ENCODE results near the gene LMX1A. TPM values are rescaled to one million over a fixed set of nuclear protein-coding genes. Genes with fewer than 3 reads are reported as not detected.

LMX1A gene
- total and polyA plus RNA-seq, 2 of the 13 experiments (the other 11 are each of a cell fraction or from before 2014, with no cell fraction given): 0.07 TPM; not detected in 1

DNA sequence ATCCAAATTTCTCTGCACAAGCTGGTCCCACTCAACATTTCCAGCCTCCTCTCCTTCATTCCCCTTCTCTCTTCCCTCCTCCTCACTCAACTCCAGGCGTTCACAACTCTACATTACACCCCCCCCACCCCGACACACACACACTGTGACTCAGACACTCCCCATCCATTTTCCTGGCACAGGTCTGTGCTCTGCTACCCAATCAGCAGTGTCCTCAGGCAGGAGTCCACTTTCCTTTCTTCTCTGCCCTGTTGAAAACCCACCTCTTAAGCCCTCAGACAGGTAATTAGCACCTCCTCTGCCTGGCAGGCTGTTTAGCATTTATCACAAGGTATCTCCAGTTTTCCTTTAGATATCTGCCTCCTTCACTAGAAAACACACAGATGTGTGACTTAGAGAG is 8.8 kb upstream of the LMX1A start:
- no peak overlapping the region for H3K27ac ChIP-seq (ENCODE audit: extremely low read length, insufficient read depth, low read length)
- H2AFZ ChIP-seq (ENCODE audit: low read length): no peak overlapping the region
- H3K36me3 ChIP-seq (replicated peaks in 1 of 2; ENCODE audit: control insufficient read depth in 1 of 2, insufficient read depth in 2 of 2, low read length in 2 of 2): no peaks in the 10 kb centered on the region
- H3K4me2 ChIP-seq (ENCODE audit: low read depth, low read length): no peak overlapping the region
- TF ChIP-seq, protein P1, sequence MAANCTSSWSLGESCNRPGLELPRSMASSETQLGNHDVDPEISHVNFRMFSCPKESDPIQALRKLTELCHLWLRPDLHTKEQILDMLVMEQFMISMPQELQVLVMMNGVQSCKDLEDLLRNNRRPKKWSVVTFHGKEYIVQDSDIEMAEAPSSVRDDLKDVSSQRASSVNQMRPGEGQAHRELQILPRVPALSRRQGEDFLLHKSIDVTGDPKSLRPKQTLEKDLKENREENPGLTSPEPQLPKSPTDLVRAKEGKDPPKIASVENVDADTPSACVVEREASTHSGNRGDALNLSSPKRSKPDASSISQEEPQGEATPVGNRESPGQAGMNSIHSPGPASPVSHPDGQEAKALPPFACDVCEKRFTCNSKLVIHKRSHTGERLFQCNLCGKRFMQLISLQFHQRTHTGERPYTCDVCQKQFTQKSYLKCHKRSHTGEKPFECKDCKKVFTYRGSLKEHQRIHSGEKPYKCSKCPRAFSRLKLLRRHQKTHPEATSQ (CRISPR knock-in tag; IDR thresholded peaks at IDR 0.05; ENCODE audit: borderline replicate concordance): no peak
- TF ChIP-seq, protein P2, sequence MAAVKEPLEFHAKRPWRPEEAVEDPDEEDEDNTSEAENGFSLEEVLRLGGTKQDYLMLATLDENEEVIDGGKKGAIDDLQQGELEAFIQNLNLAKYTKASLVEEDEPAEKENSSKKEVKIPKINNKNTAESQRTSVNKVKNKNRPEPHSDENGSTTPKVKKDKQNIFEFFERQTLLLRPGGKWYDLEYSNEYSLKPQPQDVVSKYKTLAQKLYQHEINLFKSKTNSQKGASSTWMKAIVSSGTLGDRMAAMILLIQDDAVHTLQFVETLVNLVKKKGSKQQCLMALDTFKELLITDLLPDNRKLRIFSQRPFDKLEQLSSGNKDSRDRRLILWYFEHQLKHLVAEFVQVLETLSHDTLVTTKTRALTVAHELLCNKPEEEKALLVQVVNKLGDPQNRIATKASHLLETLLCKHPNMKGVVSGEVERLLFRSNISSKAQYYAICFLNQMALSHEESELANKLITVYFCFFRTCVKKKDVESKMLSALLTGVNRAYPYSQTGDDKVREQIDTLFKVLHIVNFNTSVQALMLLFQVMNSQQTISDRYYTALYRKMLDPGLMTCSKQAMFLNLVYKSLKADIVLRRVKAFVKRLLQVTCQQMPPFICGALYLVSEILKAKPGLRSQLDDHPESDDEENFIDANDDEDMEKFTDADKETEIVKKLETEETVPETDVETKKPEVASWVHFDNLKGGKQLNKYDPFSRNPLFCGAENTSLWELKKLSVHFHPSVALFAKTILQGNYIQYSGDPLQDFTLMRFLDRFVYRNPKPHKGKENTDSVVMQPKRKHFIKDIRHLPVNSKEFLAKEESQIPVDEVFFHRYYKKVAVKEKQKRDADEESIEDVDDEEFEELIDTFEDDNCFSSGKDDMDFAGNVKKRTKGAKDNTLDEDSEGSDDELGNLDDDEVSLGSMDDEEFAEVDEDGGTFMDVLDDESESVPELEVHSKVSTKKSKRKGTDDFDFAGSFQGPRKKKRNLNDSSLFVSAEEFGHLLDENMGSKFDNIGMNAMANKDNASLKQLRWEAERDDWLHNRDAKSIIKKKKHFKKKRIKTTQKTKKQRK (IDR thresholded peaks at IDR 0.05; ENCODE audit: low read length): no peak
- FAIRE-seq: no peak
- H4K20me1 ChIP-seq (ENCODE audit: insufficient read depth, low read length): no peaks in the 10 kb centered on the region
- POLR2A ChIA-PET: no interaction called here
- no peak overlapping the region for H3K9ac ChIP-seq (ENCODE audit: insufficient read depth, low read depth, low read length)
- ATAC-seq: no peak
- BruUV-seq (replicated peaks): no TSS peak
- H3K79me2 ChIP-seq (ENCODE audit: insufficient read depth, low read length): no peaks in the 10 kb centered on the region
- no peak for DNase-seq (ENCODE audit: low spot score)
- H3K27me3 ChIP-seq (ENCODE audit: control insufficient read depth in 1 of 2, insufficient read depth in 2 of 2, low read length in 2 of 2): no peaks in the 10 kb centered on the region; a peak in 1 of 5 replicates
- H3K4me1 ChIP-seq (ENCODE audit: insufficient read depth, low read length): no peaks in the 10 kb centered on the region
- 2% methylated on average over 2 of the region's 2 CpGs for WGBS (ENCODE audit: low lambda C conversion rate)
- CTCF ChIA-PET (ENCODE audit: low intra/inter-chr PET ratio, low total read pairs): no interaction called here
- no peaks in the 10 kb centered on the region for H3K9me3 ChIP-seq (ENCODE audit: low read length)
- in situ Hi-C loops (cut with HindIII; ENCODE audit: extremely low pct_ligation_motif_present, low pct_unique_long_range_greater_than_20kb) (loop anchor here (5.0 kb wide), 1 partner anchor 233 kb away; no protein-coding TSS in a partner anchor), intact Hi-C loops (cut with micrococcal nuclease; ENCODE audit: unreplicated experiment) (no loop called here)
- no peak overlapping the region for H3K4me3 ChIP-seq (replicated peaks in 1 of 3; ENCODE audit: insufficient read depth in 1 of 3, low read depth in 2 of 3, low read length in 3 of 3)
